GM15510 (cell line): ENCODE measurements around the gene TADA3.

Experiments used
- POLR2A ChIP-seq: IDR thresholded peaks from 3 replicates; pipeline ENCODE4 v1.6.1; 2011; ENCODE audit warnings: borderline replicate concordance; ENCODE audit not compliant: insufficient read length; ENCODE audit errors: extremely low read depth

Gene TADA3

DNA sequence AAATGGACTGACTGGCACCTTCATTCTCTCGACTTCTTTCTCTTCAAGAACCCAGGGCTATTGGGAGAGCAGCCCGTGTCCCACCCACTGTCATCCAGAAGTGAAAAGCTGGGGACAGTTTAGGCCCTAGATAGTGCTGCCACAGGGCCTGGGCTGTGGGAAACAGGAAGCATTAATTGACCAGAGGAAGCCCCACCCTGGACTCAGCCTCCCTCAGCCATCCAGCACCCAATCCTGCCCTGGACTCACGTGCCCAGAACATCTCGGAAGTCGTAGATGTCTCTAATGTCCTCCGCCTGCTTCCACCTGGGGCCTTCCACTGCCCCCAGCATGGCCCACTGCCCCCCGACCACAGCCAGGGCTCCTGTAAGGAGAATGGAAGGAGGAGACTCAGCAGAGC, 24.9 kb downstream of the TADA3 start:
- TF ChIP-seq POLR2A: no peak

DNA sequence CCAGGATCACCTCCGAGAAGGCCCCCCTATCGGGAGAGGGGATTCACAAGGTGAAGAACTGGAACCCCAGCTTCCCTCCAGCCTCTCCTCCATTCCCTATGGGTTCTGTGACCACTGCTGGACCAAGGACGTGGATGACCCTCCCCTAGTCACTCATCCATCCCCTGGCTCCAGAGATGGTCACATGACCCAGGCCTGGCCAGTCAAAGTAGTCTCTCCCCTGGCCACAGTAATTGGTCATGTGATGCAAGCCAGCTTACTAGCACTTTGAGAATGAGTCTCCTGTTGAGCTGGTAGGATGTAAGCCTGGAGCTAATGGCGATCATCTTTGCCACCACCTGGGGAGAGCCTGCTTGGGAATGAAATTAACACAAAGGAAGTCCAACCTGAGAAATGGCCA, 26.4 kb downstream of the TADA3 start:
- TF ChIP-seq POLR2A: no peak

DNA sequence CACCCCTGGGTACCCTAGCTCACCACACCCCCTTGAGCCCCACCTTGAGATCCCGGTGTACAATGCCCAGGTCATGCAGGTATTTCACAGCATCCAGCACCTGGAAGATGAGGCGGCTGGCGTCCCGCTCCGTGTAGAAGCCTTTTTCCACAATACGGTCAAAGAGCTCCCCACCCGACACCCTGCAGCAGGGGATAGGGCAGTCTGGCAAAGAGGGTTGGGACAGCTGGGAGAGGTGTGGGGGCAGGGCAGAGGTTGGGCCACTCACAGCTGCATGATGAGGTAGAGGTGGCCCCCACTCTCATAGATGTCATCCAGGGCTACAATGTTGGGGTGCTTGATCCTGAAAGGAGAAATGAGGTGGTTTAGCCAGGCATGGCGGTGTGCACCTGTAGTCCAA, 29.4 kb downstream of the TADA3 start:
- no peak for TF ChIP-seq POLR2A

DNA sequence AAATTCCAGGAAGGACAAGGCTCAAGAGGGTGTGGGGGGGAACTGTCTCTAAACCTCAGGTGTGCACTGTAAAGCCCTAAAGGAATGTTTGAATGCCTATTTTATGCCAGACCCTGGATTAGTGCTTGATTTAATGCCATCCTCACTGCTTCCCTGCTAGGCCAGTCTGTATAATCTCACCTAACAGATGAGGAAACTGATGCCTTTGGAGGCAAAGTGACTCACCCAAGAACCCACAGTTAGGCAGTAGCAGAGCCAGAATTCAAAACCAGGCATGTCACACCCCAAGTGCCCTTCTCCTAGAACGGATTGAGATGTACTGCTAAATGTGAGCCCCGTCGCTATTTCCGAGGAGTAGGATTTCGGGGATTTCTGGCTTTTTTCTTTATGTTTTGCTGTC, 30.4 kb downstream of the TADA3 start:
- no peak for TF ChIP-seq POLR2A

DNA sequence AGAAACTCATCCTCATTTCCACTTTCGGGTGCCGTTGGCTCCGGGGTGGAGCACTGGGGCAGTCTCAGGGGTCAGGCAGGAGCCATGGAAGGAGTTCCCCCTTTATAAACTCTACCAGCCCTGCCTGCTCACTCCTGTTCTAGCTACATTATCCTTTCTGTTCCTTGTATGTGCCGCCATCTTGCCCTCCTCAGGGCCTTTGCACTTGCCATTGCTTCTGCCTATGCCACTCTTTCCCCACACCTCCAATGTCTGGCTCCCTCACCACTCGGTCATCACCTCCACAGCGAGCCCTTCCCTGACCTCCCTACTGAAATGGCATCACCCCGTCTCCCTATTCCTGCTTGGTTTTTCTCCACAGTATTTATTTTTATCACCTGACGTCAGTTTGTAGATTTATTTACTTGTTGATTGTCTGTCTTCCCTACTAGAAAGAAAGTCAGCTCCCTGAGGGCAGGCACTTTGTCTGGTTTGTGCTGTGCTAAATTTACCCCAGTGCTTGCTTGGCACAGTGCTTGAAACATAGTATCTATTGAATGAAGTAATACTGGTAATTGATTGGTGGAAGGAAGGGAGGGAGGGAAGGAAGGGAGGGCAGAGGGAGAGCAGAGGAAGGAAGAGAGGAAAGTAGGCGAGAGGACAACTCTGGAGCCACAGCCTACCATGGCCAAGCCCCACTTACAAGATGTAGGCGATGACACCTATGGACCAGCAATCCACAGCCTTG, 31.3 kb downstream of the TADA3 start:
- TF ChIP-seq POLR2A: no peak

DNA sequence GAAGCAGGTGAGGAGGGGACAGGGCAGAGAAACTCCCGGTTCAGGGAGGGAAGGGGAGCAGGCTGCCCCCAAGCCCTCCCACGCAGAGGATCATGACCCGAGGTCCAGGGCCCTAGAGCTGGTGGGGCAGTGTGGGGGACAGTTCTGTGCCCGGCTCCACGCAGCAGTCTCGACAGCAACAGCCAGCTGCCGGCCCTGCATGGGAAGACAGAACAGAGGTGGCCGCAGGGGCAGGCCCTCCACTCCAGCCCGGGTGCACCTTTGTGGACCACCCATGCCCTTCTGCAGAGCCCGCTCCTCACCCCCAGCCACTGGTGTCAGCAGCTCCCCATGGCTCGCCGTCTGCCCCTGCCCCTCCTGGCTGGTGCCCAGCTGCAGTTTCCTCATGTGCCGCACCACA, 34.8 kb downstream of the TADA3 start:
- TF ChIP-seq POLR2A: no peak

DNA sequence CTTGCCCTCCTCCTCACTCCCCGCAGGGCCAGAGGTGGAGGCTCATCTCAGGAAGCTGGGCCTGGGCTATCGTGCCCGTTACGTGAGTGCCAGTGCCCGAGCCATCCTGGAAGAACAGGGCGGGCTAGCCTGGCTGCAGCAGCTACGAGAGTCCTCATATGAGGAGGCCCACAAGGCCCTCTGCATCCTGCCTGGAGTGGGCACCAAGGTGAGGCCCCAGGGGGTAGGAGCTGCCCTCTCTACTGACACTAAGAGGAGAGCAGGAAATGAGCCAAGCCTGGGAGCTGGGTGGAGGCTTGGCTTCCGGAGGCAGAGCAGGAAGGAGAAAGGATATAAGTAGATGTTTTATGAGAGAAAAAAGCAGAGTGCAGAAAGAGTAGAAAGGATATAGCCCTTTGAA, 37.6 kb downstream of the TADA3 start:
- no peak for TF ChIP-seq POLR2A

DNA sequence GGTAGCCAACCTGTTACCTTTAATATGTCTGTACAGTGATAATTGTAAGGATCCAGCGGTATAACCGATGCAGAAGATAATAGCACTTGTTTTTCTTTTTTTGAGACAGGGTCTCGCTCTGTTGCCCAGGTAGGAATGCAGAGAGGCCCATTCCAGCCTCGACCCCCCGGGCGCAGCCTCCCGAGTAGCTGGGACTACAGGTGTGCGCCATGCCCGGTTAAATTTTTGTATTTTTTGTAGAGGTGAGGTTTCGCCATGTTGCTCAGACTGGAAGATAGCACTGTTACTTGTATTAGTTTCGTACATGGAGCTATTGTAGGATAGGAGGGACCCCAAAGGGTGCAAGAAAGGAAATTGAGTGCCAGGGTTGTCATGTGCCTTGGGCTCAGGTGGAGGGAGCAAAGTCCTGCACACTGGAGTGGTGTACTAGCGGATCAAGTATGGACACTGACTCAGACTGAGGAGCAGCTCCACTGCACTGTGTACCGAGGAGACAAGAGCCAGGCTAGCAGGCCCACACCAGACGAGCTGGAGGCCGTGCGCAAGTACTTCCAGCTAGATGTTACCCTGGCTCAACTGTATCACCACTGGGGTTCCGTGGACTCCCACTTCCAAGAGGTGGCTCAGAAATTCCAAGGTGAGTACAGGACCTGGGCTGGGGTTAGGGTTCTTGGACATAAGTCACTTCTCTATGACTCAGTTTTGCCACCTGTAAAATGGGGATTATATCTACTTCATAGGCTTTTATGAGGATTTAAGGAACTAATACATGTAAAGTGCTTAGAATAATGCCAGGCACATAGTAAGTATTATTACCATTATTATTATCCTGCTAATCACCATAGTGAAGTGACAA, 41.5 kb downstream of the TADA3 start:
- no peak for TF ChIP-seq POLR2A

DNA sequence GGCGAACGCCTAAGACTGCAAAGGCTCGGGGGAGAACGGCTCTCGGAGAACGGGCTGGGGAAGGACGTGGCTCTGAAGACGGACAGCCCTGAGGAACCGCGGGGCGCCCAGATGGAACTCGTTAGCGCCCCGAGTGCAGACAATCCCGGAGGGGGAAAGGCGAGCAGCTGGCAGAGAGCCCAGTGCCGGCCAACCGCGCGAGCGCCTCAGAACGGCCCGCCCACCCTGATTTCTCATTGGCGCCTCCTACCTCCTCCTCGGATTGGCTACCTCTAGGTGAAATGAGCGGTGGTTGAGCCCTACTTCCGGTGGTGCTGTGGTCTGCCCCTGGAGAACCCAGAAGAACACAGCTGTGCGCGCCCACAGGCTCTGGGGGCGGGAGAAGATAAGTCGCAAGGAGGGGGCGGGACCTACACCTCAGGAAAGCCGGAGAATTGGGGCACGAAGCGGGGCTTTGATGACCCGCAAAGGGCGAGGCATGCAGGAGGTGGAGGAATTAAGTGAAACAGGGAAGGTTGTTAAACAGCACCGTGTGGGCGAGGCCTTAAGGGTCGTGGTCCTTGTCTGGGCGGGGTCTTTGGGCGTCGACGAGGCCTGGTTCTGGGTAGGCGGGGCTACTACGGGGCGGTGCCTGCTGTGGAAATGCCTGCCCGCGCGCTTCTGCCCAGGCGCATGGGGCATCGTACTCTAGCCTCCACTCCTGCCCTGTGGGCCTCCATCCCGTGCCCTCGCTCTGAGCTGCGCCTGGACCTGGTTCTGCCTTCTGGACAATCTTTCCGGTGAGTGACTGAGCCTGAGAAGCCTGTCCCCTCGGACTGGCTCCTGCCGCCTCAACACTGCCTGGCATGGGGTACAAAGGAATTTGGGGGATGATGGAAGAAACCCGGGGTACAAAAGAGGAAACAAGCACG, 42.4 kb downstream of the TADA3 start, which contains the start of gene OGG1:
Gene OGG1, plus strand, starts transcription at position 308 of the 911 bp plus-strand sequence. Its CDS starts 335 bp downstream, at position 643.
- TF ChIP-seq POLR2A: peak; percentile 54

DNA sequence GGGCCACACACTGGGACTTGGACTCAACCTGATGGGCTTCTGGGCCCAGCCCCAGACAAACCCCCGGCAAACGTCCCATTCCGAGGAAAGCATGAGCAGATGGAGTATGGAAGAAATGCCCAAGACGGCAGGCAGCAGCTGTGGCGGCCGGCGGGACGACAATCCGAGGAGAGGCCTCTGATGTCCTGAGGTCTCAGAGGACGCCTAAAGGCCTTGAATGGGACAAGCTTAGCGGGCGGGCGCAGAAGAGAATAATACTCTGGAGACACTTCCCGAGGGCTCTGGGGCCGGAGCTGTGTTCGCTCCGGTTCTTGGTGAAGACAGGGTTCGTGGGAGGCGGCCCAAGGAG, 43.0 kb downstream of the TADA3 start:
- TF ChIP-seq POLR2A: no peak

DNA sequence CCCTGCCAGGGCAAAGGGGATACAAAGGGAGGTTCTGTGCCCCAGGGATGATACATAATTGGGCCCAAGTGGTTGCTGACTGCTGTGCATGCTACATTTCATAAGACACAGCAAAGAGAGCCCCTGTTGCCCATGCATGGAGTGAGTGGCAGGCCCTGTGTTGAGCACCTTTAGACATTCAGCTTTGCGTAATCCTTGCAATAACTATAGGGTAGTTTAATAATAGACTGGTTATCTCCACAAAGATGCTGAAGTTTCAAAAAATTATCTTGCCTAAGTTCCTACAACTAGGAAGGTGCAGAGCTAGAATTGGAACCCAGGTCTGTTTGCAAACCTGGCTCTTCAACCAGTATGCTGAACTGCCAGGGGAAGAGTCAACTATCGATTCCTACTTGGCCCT, 44.2 kb downstream of the TADA3 start:
- no peak for TF ChIP-seq POLR2A

DNA sequence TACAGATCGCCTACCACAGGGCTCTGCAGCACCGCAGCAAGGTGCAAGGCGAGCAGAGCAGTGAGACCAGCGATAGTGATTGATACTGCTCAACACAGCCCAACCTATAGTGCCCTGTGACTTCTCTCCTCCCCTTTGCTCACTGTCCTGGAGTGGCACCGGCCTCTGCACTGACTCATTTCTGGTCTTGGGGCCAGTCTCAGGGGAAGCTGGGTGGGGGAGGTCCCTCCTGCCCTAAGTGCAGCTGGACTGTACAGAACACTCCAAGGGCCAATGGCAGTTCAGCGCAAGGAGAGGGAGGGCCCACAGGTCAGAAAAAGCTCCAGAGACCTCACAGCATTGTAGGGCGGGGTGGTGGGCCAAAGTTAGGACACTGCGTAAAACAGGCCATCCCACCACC, 45.0 kb downstream of the TADA3 start:
- no peak for TF ChIP-seq POLR2A

DNA sequence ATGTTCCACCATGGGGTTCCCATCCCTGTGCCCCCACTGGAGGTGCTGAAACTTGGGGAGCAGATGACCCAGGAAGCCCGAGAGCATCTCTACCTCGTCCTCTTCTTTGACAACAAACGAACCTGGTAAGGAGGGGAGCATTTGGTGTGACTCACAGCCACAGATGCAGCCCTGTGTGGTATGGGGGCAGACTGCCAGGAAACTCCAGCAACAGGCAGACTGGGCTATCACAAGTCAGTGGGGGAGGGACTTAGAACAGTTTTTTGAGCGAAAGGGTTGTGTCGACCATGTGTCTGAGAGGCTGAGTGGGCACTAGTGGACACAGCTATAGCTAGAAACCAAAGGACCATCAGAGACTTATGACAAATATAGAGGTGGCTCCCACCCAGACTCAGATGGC, 45.9 kb downstream of the TADA3 start:
- TF ChIP-seq POLR2A: no peak

DNA sequence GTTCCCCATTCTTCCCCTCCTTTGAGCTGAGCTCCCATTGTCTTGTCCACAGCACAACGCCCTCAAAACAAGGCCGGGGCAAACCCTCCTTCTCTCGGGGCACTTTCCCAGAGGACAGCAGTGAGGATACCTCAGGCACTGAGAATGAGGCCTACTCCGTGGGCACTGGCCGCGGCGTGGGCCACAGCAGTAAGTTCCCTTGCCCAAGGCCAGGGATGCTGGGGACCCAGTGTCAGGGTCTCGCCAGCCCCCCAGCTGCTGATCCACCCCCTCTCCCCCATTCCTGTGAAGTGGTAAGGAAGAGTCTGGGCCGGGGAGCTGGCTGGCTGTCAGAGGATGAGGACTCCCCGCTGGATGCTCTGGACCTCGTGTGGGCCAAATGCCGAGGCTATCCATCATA, 46.8 kb downstream of the TADA3 start:
- no peak for TF ChIP-seq POLR2A

DNA sequence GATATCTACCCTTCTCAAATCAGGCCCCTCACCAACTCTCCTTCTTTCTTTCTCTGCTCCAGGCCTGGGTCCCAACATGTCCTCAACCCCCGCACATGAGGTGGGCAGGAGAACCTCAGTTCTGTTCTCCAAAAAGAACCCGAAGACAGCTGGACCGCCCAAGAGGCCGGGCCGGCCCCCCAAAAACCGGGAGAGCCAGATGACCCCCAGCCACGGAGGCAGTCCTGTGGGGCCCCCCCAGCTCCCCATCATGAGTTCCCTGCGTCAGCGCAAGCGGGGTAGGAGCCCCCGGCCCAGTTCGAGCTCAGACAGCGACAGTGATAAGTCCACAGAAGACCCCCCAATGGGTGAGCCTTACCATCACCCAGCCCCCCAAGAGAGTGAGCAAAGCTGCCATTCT, 48.1 kb downstream of the TADA3 start:
- TF ChIP-seq POLR2A: no peak
